Colonic mucosa (tissue), 4 donors: ENCODE data around the gene TSSK1B. TPM values are rescaled to one million over a fixed set of nuclear protein-coding genes. Genes with fewer than 3 reads are reported as not detected.

Experiments
- DNase-seq: peaks from one replicate; pipeline ENCODE4 v3.0.0-alpha.2; 2020
- H3K27ac ChIP-seq: fragments of 200-600 bp; one replicate; pipeline ENCODE4 v1.8.0; 2021
- H3K27me3 ChIP-seq: fragments of 200-600 bp; one replicate; pipeline ENCODE4 v1.8.0; 2021
- H3K36me3 ChIP-seq: fragments of 200-600 bp; one replicate; pipeline ENCODE4 v1.8.0; 2021
- H3K4me1 ChIP-seq: fragments of 200-600 bp; one replicate; pipeline ENCODE4 v1.8.0; 2021; ENCODE audit warnings: mild to moderate bottlenecking
- H3K4me3 ChIP-seq: fragments of 200-600 bp; one replicate; pipeline ENCODE4 v1.8.0; 2021
- H3K9ac ChIP-seq, 2 donors: one replicate each; pipeline ENCODE4 v1.7.0; 2013; ENCODE audit warnings: control low read depth in 2 of 2, low read depth in 2 of 2, low read length in 2 of 2
- H3K9me3 ChIP-seq: fragments of 200-600 bp; one replicate; pipeline ENCODE4 v1.8.0; 2021
- intact Hi-C: fragments of 100-400 bp; cut with DNase I; formaldehyde crosslinking; loops from one replicate; pipeline ENCODE4 v1.14.1; 2022
- total RNA-seq, 2 donors: library from RNA; stranded (reverse); fragmentation: NEBNext Ultra II Directional in 1 of 2; extraction: Animal tissue kit (Norgen Biotek cat#: 25700) in 1 of 2; gene quantifications; one replicate each; pipeline ENCODE4 v1.2.1, GENCODE V29; 2021
- TF ChIP-seq, protein P1 (sequence below): fragments of 200-600 bp; IDR thresholded peaks from one replicate; pipeline ENCODE4 v1.8.0; 2022; ENCODE audit warnings: antibody characterized with exemption, mild to moderate bottlenecking
- donor health status: healthy.
- donor health status: DM: no; HTN: no; CAD: no.
- donor health status: DM: no; HTN: no; CAD: no.

The TSSK1B gene
- total RNA-seq, 2 donors from 2014 or later = not detected

DNA sequence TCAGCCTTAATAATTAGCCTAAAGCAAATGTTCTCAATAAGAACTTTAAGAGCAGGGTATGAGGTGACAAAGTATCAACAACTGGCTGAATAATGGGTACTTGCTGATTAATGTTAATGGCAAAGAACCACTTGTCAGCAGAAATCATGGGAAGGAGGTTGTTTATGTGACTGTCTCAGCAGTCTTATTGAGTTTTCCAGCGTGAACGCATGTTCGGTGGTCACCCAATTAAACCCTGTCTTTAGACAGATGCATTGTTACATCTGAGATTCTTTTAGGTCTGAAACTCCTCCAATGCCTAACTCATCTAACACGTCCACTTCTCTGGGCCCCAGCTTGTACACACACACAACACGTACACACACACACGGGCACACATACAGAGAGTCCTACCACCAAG lies 18.2 kb upstream of the TSSK1B start:
- no peak overlapping the region for H3K27ac ChIP-seq
- H3K4me1 ChIP-seq = no peaks in the 10 kb centered on the region
- no peaks in the 10 kb centered on the region for H3K9me3 ChIP-seq
- TF ChIP-seq, protein P1, sequence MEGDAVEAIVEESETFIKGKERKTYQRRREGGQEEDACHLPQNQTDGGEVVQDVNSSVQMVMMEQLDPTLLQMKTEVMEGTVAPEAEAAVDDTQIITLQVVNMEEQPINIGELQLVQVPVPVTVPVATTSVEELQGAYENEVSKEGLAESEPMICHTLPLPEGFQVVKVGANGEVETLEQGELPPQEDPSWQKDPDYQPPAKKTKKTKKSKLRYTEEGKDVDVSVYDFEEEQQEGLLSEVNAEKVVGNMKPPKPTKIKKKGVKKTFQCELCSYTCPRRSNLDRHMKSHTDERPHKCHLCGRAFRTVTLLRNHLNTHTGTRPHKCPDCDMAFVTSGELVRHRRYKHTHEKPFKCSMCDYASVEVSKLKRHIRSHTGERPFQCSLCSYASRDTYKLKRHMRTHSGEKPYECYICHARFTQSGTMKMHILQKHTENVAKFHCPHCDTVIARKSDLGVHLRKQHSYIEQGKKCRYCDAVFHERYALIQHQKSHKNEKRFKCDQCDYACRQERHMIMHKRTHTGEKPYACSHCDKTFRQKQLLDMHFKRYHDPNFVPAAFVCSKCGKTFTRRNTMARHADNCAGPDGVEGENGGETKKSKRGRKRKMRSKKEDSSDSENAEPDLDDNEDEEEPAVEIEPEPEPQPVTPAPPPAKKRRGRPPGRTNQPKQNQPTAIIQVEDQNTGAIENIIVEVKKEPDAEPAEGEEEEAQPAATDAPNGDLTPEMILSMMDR = no peak
- no peaks in the 10 kb centered on the region for H3K36me3 ChIP-seq
- no peak overlapping the region for H3K4me3 ChIP-seq
- H3K9ac ChIP-seq = no peak overlapping the region
- no peak for DNase-seq
- intact Hi-C loops = no loop called here
- H3K27me3 ChIP-seq = no peaks in the 10 kb centered on the region

DNA sequence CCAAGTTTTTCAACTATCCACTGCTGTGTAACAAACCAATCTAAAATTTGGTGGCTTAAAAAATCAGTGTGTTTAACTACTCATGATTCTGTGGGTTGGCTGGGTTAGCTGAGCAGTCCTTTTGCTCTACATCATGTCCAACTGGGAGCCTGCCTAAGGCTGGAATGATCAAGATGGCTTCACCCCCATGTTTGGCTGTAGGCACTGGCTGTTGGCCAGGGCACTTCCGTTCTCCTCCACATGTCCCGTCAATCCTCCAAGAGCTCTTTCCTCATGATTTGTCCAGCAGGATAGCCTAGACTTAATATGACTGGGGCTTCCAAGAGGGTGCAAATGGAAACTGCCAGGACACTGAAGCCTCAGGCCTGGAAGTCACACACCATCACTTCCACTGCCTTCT lies 17.0 kb upstream of the TSSK1B start:
- no peaks in the 10 kb centered on the region for H3K27me3 ChIP-seq
- TF ChIP-seq, protein P1 = no peak
- DNase-seq = no peak
- H3K4me1 ChIP-seq = no peaks in the 10 kb centered on the region
- H3K27ac ChIP-seq = no peak overlapping the region
- no peak overlapping the region for H3K4me3 ChIP-seq
- no peaks in the 10 kb centered on the region for H3K36me3 ChIP-seq
- no peak overlapping the region for H3K9ac ChIP-seq
- intact Hi-C loops = no loop called here
- no peaks in the 10 kb centered on the region for H3K9me3 ChIP-seq

DNA sequence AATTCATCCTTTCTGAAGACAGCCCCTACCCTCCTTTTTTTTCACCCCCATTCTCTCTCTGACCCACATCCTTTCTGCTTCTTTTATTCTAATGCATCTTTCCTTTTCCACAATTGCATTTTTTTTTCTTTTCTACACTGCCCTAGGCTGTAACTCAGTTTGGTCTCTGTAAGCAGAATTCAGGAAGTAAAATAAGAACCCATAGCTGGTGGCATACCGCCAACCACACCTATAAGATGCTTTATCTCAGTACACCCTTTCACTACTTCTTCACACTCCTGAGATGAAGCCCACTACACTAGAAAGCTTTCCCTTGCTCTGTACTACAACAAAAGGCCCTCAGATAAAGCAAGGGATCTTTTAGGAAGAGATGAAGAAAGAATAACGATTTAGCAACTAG lies 16.1 kb upstream of the TSSK1B start:
- Histone ChIP-seq H3K9ac (no peak overlapping the region), H3K36me3 (no peaks in the 10 kb centered on the region), H3K9me3 (no peaks in the 10 kb centered on the region), H3K4me1 (no peaks in the 10 kb centered on the region), H3K4me3 (no peak overlapping the region), H3K27ac (no peak overlapping the region), H3K27me3 (no peaks in the 10 kb centered on the region)
- no peak for DNase-seq
- TF ChIP-seq, protein P1 = no peak
- intact Hi-C loops = no loop called here

DNA sequence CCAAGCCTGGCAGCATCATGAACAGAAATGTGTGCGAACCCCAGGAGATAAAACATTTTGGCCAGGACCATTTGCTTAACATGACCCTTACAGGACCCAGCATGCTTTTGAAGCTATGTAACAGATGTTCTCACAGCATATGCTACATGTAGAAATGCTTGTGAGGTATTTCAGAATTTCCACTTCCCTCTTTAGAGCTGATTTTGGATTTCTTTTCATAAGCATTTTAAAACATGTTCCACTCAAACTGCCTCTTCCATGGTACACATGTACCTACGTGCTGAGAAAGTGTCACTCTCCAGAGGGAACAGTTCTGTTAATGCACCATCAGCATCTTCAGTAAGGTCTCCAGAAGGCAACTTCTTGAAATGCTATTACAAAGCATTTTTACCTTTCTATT lies 15.7 kb upstream of the TSSK1B start:
- Histone ChIP-seq H3K9me3 (no peaks in the 10 kb centered on the region), H3K4me1 (no peaks in the 10 kb centered on the region), H3K27ac (no peak overlapping the region), H3K27me3 (no peaks in the 10 kb centered on the region), H3K9ac (no peak overlapping the region), H3K36me3 (no peaks in the 10 kb centered on the region), H3K4me3 (no peak overlapping the region)
- intact Hi-C loops = no loop called here
- no peak for DNase-seq
- TF ChIP-seq, protein P1 = no peak

DNA sequence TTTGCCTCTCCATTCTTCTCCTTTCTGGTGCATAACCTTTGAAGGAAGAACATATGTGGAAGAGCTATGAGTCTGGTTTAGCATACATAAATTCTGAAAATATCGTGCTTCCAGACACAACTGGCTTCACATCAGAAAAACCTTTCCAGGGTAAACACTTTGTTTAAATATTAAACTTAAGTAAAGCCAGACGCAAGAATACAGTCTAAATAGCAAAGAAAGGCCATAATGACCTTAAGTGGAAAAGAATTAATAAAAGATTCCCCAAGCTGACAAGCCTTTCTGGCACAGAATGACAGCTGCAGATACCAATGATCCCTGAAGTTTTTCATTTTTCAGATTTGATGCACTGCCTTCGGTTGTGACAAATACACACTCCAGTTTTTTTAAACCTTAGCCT lies 13.5 kb upstream of the TSSK1B start:
- Histone ChIP-seq H3K4me1 (no peaks in the 10 kb centered on the region), H3K27me3 (no peaks in the 10 kb centered on the region), H3K9me3 (no peaks in the 10 kb centered on the region), H3K27ac (no peak overlapping the region), H3K4me3 (no peak overlapping the region), H3K36me3 (no peaks in the 10 kb centered on the region), H3K9ac (no peak overlapping the region)
- DNase-seq = no peak
- intact Hi-C loops = no loop called here
- TF ChIP-seq, protein P1 = no peak
